HEK293 (cell line): ENCODE data around the gene GCH1.

Experiments
- MZF1 ChIP-seq: fragments of 450-650 bp; formaldehyde crosslinking; IDR thresholded peaks from 2 replicates; pipeline ENCODE4 v1.5.1; 2017; ENCODE audit warnings: missing biosample characterization, missing genetic modification characterization, borderline replicate concordance
- TCF7L2 ChIP-seq: IDR thresholded peaks from 2 replicates; pipeline ENCODE4 v1.6.1; 2011; ENCODE audit warnings: low read depth, mild to moderate bottlenecking, inconsistent platforms, low read length, moderate library complexity, borderline replicate concordance
- YY1 ChIP-seq: fragments of 450-650 bp; formaldehyde crosslinking; IDR thresholded peaks from 2 replicates; pipeline ENCODE4 v1.5.1; 2018; ENCODE audit warnings: missing biosample characterization, missing genetic modification characterization
- ZBTB17 ChIP-seq: fragments of 450-650 bp; formaldehyde crosslinking; IDR thresholded peaks from 2 replicates; pipeline ENCODE4 v1.5.1; 2016; ENCODE audit warnings: missing biosample characterization, missing genetic modification characterization
- ZNF114 ChIP-seq: fragments of 450-650 bp; formaldehyde crosslinking; IDR thresholded peaks from 2 replicates; pipeline ENCODE4 v1.5.0; 2017; ENCODE audit warnings: missing biosample characterization, missing genetic modification characterization
- ZNF350 ChIP-seq: fragments of 450-650 bp; formaldehyde crosslinking; IDR thresholded peaks from 2 replicates; pipeline ENCODE4 v1.5.0; 2017; ENCODE audit warnings: missing biosample characterization, mild to moderate bottlenecking, missing genetic modification characterization
- ZNF677 ChIP-seq: fragments of 450-650 bp; IDR thresholded peaks from 2 replicates; pipeline ENCODE4 v1.5.0; 2018; ENCODE audit warnings: missing biosample characterization, mild to moderate bottlenecking, missing genetic modification characterization, moderate library complexity
- ZNF777 ChIP-seq: fragments of 450-650 bp; formaldehyde crosslinking; IDR thresholded peaks from 2 replicates; pipeline ENCODE4 v1.5.1; 2017; ENCODE audit warnings: missing biosample characterization, missing genetic modification characterization, borderline replicate concordance
- ZSCAN16 ChIP-seq: fragments of 450-650 bp; formaldehyde crosslinking; IDR thresholded peaks from 2 replicates; pipeline ENCODE4 v1.5.1; 2016; ENCODE audit warnings: missing biosample characterization, missing genetic modification characterization
- TF ChIP-seq, protein P1 (sequence below): fragments of 450-650 bp; formaldehyde crosslinking; IDR thresholded peaks from 2 replicates; pipeline ENCODE4 v1.5.1; 2016; ENCODE audit warnings: missing biosample characterization, missing genetic modification characterization, low read depth
- TF ChIP-seq, protein P2 (sequence below): fragments of 450-650 bp; formaldehyde crosslinking; IDR thresholded peaks from 2 replicates; pipeline ENCODE4 v1.5.1; 2016; ENCODE audit warnings: missing biosample characterization, missing genetic modification characterization
- TF ChIP-seq, protein P3 (sequence below): fragments of 450-650 bp; formaldehyde crosslinking; IDR thresholded peaks from 2 replicates; pipeline ENCODE4 v1.5.1; 2016; ENCODE audit warnings: missing biosample characterization, missing genetic modification characterization
- TF ChIP-seq, protein P4 (sequence below): fragments of 450-650 bp; IDR thresholded peaks from 2 replicates; pipeline ENCODE4 v1.5.1; 2018; ENCODE audit warnings: missing biosample characterization, mild to moderate bottlenecking, missing genetic modification characterization
- TF ChIP-seq, protein P5 (sequence below): fragments of 450-650 bp; formaldehyde crosslinking; IDR thresholded peaks from 2 replicates; pipeline ENCODE4 v1.5.1; 2016; ENCODE audit warnings: missing biosample characterization, missing genetic modification characterization

DNA sequence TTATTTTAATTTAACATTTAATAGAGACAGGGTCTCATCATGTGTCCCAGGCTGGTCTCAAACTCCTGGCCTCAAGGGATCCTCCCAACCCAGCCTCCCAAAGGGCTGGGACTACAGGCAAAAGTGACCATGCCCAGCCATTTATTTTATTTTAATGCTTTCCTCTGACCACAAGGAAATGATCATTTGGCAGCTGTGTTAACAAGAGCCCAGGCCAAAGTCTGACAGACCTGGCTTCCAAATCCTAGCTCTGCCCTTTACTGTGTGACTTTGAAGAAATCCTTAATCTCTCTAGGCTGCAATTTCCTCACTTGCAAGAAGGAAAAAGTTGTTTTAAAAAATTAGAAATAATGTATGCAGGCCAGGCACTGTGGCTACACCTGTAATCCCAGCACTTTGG is 16.7 kb upstream of the GCH1 start:
- TF ChIP-seq, protein P1, sequence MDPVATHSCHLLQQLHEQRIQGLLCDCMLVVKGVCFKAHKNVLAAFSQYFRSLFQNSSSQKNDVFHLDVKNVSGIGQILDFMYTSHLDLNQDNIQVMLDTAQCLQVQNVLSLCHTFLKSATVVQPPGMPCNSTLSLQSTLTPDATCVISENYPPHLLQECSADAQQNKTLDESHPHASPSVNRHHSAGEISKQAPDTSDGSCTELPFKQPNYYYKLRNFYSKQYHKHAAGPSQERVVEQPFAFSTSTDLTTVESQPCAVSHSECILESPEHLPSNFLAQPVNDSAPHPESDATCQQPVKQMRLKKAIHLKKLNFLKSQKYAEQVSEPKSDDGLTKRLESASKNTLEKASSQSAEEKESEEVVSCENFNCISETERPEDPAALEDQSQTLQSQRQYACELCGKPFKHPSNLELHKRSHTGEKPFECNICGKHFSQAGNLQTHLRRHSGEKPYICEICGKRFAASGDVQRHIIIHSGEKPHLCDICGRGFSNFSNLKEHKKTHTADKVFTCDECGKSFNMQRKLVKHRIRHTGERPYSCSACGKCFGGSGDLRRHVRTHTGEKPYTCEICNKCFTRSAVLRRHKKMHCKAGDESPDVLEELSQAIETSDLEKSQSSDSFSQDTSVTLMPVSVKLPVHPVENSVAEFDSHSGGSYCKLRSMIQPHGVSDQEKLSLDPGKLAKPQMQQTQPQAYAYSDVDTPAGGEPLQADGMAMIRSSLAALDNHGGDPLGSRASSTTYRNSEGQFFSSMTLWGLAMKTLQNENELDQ (tag by site-specific recombination) = no peak
- TF ChIP-seq ZSCAN16 (tag by site-specific recombination) (no peak), ZNF677 (no peak), YY1 (tag by site-specific recombination) (no peak), ZBTB17 (no peak), ZNF777 (tag by site-specific recombination) (no peak), ZNF350 (tag by site-specific recombination) (no peak), TCF7L2 (no peak), ZNF114 (tag by site-specific recombination) (no peak), MZF1 (tag by site-specific recombination) (no peak)
- TF ChIP-seq, protein P2, sequence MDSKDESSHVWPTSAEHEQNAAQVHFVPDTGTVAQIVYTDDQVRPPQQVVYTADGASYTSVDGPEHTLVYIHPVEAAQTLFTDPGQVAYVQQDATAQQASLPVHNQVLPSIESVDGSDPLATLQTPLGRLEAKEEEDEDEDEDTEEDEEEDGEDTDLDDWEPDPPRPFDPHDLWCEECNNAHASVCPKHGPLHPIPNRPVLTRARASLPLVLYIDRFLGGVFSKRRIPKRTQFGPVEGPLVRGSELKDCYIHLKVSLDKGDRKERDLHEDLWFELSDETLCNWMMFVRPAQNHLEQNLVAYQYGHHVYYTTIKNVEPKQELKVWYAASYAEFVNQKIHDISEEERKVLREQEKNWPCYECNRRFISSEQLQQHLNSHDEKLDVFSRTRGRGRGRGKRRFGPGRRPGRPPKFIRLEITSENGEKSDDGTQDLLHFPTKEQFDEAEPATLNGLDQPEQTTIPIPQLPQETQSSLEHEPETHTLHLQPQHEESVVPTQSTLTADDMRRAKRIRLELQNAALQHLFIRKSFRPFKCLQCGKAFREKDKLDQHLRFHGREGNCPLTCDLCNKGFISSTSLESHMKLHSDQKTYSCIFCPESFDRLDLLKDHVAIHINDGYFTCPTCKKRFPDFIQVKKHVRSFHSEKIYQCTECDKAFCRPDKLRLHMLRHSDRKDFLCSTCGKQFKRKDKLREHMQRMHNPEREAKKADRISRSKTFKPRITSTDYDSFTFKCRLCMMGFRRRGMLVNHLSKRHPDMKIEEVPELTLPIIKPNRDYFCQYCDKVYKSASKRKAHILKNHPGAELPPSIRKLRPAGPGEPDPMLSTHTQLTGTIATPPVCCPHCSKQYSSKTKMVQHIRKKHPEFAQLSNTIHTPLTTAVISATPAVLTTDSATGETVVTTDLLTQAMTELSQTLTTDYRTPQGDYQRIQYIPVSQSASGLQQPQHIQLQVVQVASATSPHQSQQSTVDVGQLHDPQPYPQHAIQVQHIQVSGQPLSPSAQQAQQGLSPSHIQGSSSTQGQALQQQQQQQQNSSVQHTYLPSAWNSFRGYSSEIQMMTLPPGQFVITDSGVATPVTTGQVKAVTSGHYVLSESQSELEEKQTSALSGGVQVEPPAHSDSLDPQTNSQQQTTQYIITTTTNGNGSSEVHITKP = no peak
- TF ChIP-seq, protein P3, sequence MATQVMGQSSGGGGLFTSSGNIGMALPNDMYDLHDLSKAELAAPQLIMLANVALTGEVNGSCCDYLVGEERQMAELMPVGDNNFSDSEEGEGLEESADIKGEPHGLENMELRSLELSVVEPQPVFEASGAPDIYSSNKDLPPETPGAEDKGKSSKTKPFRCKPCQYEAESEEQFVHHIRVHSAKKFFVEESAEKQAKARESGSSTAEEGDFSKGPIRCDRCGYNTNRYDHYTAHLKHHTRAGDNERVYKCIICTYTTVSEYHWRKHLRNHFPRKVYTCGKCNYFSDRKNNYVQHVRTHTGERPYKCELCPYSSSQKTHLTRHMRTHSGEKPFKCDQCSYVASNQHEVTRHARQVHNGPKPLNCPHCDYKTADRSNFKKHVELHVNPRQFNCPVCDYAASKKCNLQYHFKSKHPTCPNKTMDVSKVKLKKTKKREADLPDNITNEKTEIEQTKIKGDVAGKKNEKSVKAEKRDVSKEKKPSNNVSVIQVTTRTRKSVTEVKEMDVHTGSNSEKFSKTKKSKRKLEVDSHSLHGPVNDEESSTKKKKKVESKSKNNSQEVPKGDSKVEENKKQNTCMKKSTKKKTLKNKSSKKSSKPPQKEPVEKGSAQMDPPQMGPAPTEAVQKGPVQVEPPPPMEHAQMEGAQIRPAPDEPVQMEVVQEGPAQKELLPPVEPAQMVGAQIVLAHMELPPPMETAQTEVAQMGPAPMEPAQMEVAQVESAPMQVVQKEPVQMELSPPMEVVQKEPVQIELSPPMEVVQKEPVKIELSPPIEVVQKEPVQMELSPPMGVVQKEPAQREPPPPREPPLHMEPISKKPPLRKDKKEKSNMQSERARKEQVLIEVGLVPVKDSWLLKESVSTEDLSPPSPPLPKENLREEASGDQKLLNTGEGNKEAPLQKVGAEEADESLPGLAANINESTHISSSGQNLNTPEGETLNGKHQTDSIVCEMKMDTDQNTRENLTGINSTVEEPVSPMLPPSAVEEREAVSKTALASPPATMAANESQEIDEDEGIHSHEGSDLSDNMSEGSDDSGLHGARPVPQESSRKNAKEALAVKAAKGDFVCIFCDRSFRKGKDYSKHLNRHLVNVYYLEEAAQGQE = no peak
- TF ChIP-seq, protein P4, sequence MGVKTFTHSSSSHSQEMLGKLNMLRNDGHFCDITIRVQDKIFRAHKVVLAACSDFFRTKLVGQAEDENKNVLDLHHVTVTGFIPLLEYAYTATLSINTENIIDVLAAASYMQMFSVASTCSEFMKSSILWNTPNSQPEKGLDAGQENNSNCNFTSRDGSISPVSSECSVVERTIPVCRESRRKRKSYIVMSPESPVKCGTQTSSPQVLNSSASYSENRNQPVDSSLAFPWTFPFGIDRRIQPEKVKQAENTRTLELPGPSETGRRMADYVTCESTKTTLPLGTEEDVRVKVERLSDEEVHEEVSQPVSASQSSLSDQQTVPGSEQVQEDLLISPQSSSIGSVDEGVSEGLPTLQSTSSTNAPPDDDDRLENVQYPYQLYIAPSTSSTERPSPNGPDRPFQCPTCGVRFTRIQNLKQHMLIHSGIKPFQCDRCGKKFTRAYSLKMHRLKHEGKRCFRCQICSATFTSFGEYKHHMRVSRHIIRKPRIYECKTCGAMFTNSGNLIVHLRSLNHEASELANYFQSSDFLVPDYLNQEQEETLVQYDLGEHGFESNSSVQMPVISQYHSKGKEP (tag by site-specific recombination) = no peak
- TF ChIP-seq, protein P5, sequence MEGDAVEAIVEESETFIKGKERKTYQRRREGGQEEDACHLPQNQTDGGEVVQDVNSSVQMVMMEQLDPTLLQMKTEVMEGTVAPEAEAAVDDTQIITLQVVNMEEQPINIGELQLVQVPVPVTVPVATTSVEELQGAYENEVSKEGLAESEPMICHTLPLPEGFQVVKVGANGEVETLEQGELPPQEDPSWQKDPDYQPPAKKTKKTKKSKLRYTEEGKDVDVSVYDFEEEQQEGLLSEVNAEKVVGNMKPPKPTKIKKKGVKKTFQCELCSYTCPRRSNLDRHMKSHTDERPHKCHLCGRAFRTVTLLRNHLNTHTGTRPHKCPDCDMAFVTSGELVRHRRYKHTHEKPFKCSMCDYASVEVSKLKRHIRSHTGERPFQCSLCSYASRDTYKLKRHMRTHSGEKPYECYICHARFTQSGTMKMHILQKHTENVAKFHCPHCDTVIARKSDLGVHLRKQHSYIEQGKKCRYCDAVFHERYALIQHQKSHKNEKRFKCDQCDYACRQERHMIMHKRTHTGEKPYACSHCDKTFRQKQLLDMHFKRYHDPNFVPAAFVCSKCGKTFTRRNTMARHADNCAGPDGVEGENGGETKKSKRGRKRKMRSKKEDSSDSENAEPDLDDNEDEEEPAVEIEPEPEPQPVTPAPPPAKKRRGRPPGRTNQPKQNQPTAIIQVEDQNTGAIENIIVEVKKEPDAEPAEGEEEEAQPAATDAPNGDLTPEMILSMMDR = no peak
